HepG2 (cell line): ENCODE measurements around the gene RAC3. TPM values are rescaled to one million over a fixed set of nuclear protein-coding genes. Genes with fewer than 3 reads are reported as not detected.

Experiments
- AGO2 ChIP-seq: fragments of 200-400 bp; formaldehyde crosslinking; optimal IDR thresholded peaks from 2 replicates; pipeline ENCODE3; 2017; ENCODE audit warnings: mild to moderate bottlenecking, low read depth, low read length, moderate library complexity
- ATM ChIP-seq: fragments of 450-650 bp; IDR thresholded peaks from 2 replicates; pipeline ENCODE4 v1.7.1; 2017; ENCODE audit warnings: mild to moderate bottlenecking, borderline replicate concordance
- KAT2B ChIP-seq: fragments of 150-350 bp; IDR thresholded peaks from 2 replicates; pipeline ENCODE4 v1.6.1; 2014; ENCODE audit warnings: low read depth, low read length, borderline replicate concordance
- NR2F2 ChIP-seq: IDR thresholded peaks from 2 replicates; pipeline ENCODE4 v1.6.1; 2012; ENCODE audit warnings: low read depth, inconsistent platforms, borderline replicate concordance
- SAP130 ChIP-seq: IDR thresholded peaks from 2 replicates; pipeline ENCODE4 v1.6.1; 2016; ENCODE audit warnings: low read depth
- SIN3A ChIP-seq: IDR thresholded peaks from 2 replicates; pipeline ENCODE4 v1.6.1; 2011; ENCODE audit warnings: low read depth, mild to moderate bottlenecking, control low read depth, low read length, borderline replicate concordance
- SP4 ChIP-seq: sonication (generic); formaldehyde crosslinking; IDR thresholded peaks from 2 replicates; pipeline ENCODE4 v1.8.1; 2023; ENCODE audit warnings: mild to moderate bottlenecking, missing genetic modification reagents
- ZNF460 ChIP-seq: sonication (generic); formaldehyde crosslinking; IDR thresholded peaks from 2 replicates; pipeline ENCODE4 v1.5.1; 2020; ENCODE audit warnings: missing genetic modification reagents, mild to moderate bottlenecking, borderline replicate concordance
- ZNF552 ChIP-seq: sonication (generic); formaldehyde crosslinking; IDR thresholded peaks from 2 replicates; pipeline ENCODE4 v1.9.0; 2022; ENCODE audit warnings: missing genetic modification reagents, mild to moderate bottlenecking, borderline replicate concordance
- ZNF574 ChIP-seq: sonication (generic); formaldehyde crosslinking; IDR thresholded peaks from 2 replicates; pipeline ENCODE4 v1.4.0; 2020; ENCODE audit warnings: missing genetic modification reagents
- ZNF83 ChIP-seq: sonication (generic); formaldehyde crosslinking; IDR thresholded peaks from 2 replicates; pipeline ENCODE4 v1.4.0; 2020; ENCODE audit warnings: missing genetic modification reagents, mild to moderate bottlenecking, borderline replicate concordance
- polyA plus RNA-seq, 8 experiments: library from polyadenylated mRNA; depleted of rRNA in 3 of 8; stranded (reverse) in 7 of 8; unstranded in 1 of 8; fragments of >200 nt; fragmentation: Illumina TruSeq in 4 of 8; extraction: Trizol in 4 of 8; gene quantifications; 2 replicates each; pipeline versions ENCODE4 v1.2.1 to v1.2.3, GENCODE V29; 2011 to 2016; ENCODE audit warnings: low read depth in 4 of 8, missing spikeins in 1 of 8, mixed read lengths in 1 of 8; ENCODE audit not compliant: insufficient read depth in 1 of 8
- total RNA-seq, 5 experiments: library from RNA; depleted of rRNA; stranded (reverse); fragments of >200 nt; fragmentation: Illumina TruSeq; extraction: Trizol; gene quantifications; 2 replicates each; pipeline ENCODE4 v1.2.3, GENCODE V29; 2016; ENCODE audit warnings: low read depth in 1 of 5
- TF ChIP-seq, protein P1 (sequence below): sonication (generic); formaldehyde crosslinking; IDR thresholded peaks from 2 replicates; pipeline ENCODE4 v1.8.0; 2022; ENCODE audit warnings: mild to moderate bottlenecking, missing genetic modification reagents; ENCODE audit not compliant: insufficient replicate concordance
- TF ChIP-seq, protein P2 (sequence below): sonication (generic); formaldehyde crosslinking; IDR thresholded peaks from 2 replicates; pipeline ENCODE4 v1.9.0; 2022; ENCODE audit warnings: low read depth, missing genetic modification reagents
- TF ChIP-seq, protein P3 (sequence below), 2 experiments: sonication (generic) in 1 of 2; formaldehyde crosslinking in 1 of 2; IDR thresholded peaks; 2 replicates each; pipeline versions ENCODE4 v1.4.0 to v1.6.1; 2016 to 2020; ENCODE audit warnings: borderline replicate concordance in 1 of 2, low read depth in 1 of 2, mild to moderate bottlenecking in 1 of 2, missing genetic modification reagents in 1 of 2

RAC3 gene
- total and polyA plus RNA-seq, 2 of the 13 experiments (the other 11 are each of a cell fraction or from before 2014, with no cell fraction given) = 10.5 to 21.3 TPM

DNA sequence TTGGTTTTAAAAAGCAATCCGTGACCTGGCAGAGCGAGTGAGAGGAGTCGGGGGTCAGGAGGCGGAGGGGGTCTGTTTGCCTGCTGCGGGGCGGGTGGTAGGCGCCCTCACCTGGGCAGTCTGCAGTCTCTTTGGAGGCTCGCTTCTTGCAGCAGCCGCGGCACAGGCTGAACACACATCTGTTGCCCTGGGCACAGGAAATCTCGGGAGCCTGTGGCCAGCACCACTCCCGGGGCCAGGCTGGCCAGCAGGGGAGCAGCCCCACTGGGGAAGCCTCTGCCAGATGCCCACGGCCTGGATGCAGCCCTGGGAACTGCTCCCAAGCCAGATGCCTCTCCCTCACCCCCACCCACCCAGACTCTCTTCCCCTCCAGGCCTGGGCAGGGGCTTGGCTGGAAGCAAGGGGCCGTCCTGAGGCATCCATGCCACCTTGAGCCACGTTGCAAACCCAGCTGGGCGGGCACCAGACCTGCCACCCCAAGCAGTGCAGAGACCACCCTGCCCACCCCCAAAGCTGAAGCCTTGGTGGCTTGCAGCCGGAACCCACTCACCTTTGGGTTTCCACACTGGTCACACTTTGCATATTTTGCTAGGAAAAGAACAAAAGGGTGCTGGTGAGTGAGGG lies 26.9 kb downstream of the RAC3 start (continued):
- TF ChIP-seq, protein P1, sequence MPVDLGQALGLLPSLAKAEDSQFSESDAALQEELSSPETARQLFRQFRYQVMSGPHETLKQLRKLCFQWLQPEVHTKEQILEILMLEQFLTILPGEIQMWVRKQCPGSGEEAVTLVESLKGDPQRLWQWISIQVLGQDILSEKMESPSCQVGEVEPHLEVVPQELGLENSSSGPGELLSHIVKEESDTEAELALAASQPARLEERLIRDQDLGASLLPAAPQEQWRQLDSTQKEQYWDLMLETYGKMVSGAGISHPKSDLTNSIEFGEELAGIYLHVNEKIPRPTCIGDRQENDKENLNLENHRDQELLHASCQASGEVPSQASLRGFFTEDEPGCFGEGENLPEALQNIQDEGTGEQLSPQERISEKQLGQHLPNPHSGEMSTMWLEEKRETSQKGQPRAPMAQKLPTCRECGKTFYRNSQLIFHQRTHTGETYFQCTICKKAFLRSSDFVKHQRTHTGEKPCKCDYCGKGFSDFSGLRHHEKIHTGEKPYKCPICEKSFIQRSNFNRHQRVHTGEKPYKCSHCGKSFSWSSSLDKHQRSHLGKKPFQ (CRISPR knock-in tag) = no peak
- TF ChIP-seq ZNF83 (no peak), KAT2B (no peak), ATM (no peak), SIN3A (no peak), ZNF552 (CRISPR knock-in tag) (0 out of 2 replicates have a peak, but pooled peaks have one; percentile 36), ZNF460 (no peak), NR2F2 (no peak), ZNF574 (peak; percentile 16; the same call in 1 of the 2 replicates), SP4 (CRISPR knock-in tag) (no peak), AGO2 (peak; percentile 85), SAP130 (no peak)
- TF ChIP-seq, protein P2, sequence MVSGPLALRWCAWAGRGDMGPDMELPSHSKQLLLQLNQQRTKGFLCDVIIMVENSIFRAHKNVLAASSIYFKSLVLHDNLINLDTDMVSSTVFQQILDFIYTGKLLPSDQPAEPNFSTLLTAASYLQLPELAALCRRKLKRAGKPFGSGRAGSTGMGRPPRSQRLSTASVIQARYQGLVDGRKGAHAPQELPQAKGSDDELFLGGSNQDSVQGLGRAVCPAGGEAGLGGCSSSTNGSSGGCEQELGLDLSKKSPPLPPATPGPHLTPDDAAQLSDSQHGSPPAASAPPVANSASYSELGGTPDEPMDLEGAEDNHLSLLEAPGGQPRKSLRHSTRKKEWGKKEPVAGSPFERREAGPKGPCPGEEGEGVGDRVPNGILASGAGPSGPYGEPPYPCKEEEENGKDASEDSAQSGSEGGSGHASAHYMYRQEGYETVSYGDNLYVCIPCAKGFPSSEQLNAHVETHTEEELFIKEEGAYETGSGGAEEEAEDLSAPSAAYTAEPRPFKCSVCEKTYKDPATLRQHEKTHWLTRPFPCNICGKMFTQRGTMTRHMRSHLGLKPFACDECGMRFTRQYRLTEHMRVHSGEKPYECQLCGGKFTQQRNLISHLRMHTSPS = 0 out of 2 replicates have a peak, but pooled peaks have one; percentile 35
- TF ChIP-seq, protein P3, sequence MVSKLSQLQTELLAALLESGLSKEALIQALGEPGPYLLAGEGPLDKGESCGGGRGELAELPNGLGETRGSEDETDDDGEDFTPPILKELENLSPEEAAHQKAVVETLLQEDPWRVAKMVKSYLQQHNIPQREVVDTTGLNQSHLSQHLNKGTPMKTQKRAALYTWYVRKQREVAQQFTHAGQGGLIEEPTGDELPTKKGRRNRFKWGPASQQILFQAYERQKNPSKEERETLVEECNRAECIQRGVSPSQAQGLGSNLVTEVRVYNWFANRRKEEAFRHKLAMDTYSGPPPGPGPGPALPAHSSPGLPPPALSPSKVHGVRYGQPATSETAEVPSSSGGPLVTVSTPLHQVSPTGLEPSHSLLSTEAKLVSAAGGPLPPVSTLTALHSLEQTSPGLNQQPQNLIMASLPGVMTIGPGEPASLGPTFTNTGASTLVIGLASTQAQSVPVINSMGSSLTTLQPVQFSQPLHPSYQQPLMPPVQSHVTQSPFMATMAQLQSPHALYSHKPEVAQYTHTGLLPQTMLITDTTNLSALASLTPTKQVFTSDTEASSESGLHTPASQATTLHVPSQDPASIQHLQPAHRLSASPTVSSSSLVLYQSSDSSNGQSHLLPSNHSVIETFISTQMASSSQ (IDR thresholded peaks at IDR 0.05; ENCODE audit: low read depth) = no peak
- TF ChIP-seq, protein P3 (CRISPR knock-in tag; IDR thresholded peaks at IDR 0.05; ENCODE audit: borderline replicate concordance) = no peak
